Immature natural killer cell (primary cell): ENCODE measurements around the gene TMOD3. TPM values are rescaled to one million over a fixed set of nuclear protein-coding genes. Genes with fewer than 3 reads are reported as not detected.
A peak's percentile ranks its signal among the peaks of the same experiment; 100 is the strongest.

ENCODE experiments used
- DNase-seq, 3 donors: peaks; one replicate each; pipeline ENCODE4 v3.0.0; 2022; ENCODE audit warnings: mixed read lengths in 1 of 3
- H3K27ac Mint-ChIP-seq, 6 donors: one replicate each; pipeline ENCODE4 v1.8.0; 2020; ENCODE audit warnings: mixed read lengths in 6 of 6, mild to moderate bottlenecking in 5 of 6, inconsistent platforms in 4 of 6, moderate library complexity in 3 of 6
- H3K27me3 Mint-ChIP-seq, 3 donors: one replicate each; pipeline ENCODE4 v1.8.0; 2020 to 2021; ENCODE audit warnings: low read depth in 3 of 3, mild to moderate bottlenecking in 3 of 3, mixed read lengths in 3 of 3, moderate library complexity in 3 of 3, inconsistent platforms in 1 of 3
- H3K36me3 Mint-ChIP-seq, 3 donors: one replicate each; pipeline ENCODE4 v1.8.0; 2020; ENCODE audit warnings: mixed read lengths in 3 of 3, inconsistent platforms in 2 of 3, mild to moderate bottlenecking in 2 of 3
- H3K4me1 Mint-ChIP-seq, 2 donors: one replicate each; pipeline ENCODE4 v1.8.0; 2020; ENCODE audit warnings: inconsistent platforms in 2 of 2, mild to moderate bottlenecking in 2 of 2, mixed read lengths in 2 of 2, moderate library complexity in 1 of 2
- H3K4me3 Mint-ChIP-seq, 5 donors: one replicate each; pipeline ENCODE4 v1.8.0; 2020; ENCODE audit warnings: mild to moderate bottlenecking in 5 of 5, mixed read lengths in 5 of 5, inconsistent platforms in 3 of 5, moderate library complexity in 3 of 5
- H3K9me3 Mint-ChIP-seq, 6 donors: one replicate each; pipeline ENCODE4 v1.8.0; 2020; ENCODE audit warnings: mild to moderate bottlenecking in 6 of 6, mixed read lengths in 6 of 6, inconsistent platforms in 4 of 6, moderate library complexity in 3 of 6
- polyA plus RNA-seq, 3 donors: library from polyadenylated mRNA; unstranded; fragments of 300-500 nt; fragmentation: Illumina TruSeq; gene quantifications; one replicate each; pipeline ENCODE4 v1.2.3, GENCODE V29; 2021

Gene TMOD3
- polyA plus RNA-seq, 3 donors from 2014 or later, result 28.9 to 50.9 (median 38.7) TPM

GRCh38 chr15:51917493-51917892 lies 88.0 kb downstream of the TMOD3 start:
- Mint-ChIP-seq H3K27ac (no peak overlapping the region), H3K36me3 (peaks cover 4 to 13% (median 7%) of the 10 kb centered on the region in 3 donors), H3K4me3 (no peak overlapping the region), H3K9me3 (no peaks in the 10 kb centered on the region), H3K27me3 (peaks cover 0 to 3% (median 0%) of the 10 kb centered on the region in 3 donors), H3K4me1 (no peaks in the 10 kb centered on the region)
- no peak for DNase-seq

GRCh38 chr15:51924156-51925068 lies 95.0 kb downstream of the TMOD3 start:
- no peaks in the 10 kb centered on the region for H3K27me3 Mint-ChIP-seq
- H3K36me3 Mint-ChIP-seq, result peaks cover 0 to 29% (median 20%) of the 10 kb centered on the region in 3 donors
- DNase-seq, result no peak
- H3K4me1 Mint-ChIP-seq, result no peaks in the 10 kb centered on the region
- no peaks in the 10 kb centered on the region for H3K9me3 Mint-ChIP-seq
- peak overlapping the region in 2 of 6 donors; percentile 18 for H3K27ac Mint-ChIP-seq
- no peak overlapping the region for H3K4me3 Mint-ChIP-seq

DNA sequence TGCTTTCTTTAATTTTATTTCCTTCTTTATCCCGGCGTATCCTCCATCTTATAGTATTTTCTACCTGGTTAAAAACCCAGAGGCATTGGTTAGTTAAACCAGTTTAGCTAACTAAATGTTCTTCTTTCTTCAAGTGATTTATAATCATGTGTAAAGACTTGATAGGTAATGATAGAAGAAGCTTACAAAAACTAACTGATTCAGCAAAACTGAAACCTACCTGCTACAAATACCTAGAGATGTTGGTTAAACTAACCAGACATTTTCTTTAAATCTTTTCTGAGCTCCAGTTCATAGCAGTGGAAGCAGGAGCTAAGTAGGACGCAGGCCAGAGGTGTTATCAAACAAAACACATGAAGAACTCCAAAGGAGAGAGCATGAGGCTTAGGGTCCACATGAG lies 97.4 kb downstream of the TMOD3 start:
- peak overlapping the region in 1 of 6 donors; percentile 8 for H3K27ac Mint-ChIP-seq

GRCh38 chr15:51931016-51931415 lies 101.6 kb downstream of the TMOD3 start:
- H3K27me3 Mint-ChIP-seq, result no peaks in the 10 kb centered on the region
- H3K36me3 Mint-ChIP-seq, result peaks cover 4 to 13% (median 12%) of the 10 kb centered on the region in 3 donors
- H3K4me3 Mint-ChIP-seq, result no peak overlapping the region
- no peaks in the 10 kb centered on the region for H3K9me3 Mint-ChIP-seq
- DNase-seq, result no peak
- H3K27ac Mint-ChIP-seq, result no peak overlapping the region
- no peaks in the 10 kb centered on the region for H3K4me1 Mint-ChIP-seq

More for the DNA sequence above, 97.4 kb downstream of the TMOD3 start:
- Mint-ChIP-seq H3K27me3 (no peaks in the 10 kb centered on the region), H3K4me3 (no peak overlapping the region), H3K4me1 (no peaks in the 10 kb centered on the region), H3K36me3 (peaks cover 4 to 23% (median 15%) of the 10 kb centered on the region in 3 donors), H3K9me3 (no peaks in the 10 kb centered on the region)
- DNase-seq, result no peak

GRCh38 chr15:51931638-51932037 lies 102.2 kb downstream of the TMOD3 start:
- Mint-ChIP-seq H3K36me3 (peaks cover 4 to 14% (median 11%) of the 10 kb centered on the region in 3 donors), H3K27ac (no peak overlapping the region), H3K4me1 (no peaks in the 10 kb centered on the region), H3K4me3 (no peak overlapping the region), H3K9me3 (no peaks in the 10 kb centered on the region), H3K27me3 (no peaks in the 10 kb centered on the region)
- no peak for DNase-seq

DNA sequence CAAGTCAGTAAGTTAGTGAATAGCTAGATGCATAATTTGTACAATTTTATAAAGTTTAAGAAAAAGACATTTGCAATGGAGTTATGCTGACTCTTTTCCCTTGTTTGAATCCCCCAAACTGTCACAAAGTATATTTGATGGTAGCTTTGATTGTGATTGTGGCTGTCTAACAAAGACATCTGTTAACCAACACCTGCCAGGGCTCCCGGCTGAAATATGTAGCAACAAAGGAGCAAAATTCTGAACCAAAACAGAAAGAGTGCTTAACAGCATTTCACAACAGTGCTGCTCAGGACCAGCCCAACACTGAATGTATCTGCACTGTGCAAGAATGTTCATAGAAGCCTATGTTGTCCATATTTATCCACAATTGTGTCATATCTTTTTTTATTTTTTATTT lies 102.7 kb downstream of the TMOD3 start:
- no peaks in the 10 kb centered on the region for H3K4me1 Mint-ChIP-seq
- H3K27ac Mint-ChIP-seq, result no peak overlapping the region
- no peak for DNase-seq
- H3K9me3 Mint-ChIP-seq, result no peaks in the 10 kb centered on the region
- no peaks in the 10 kb centered on the region for H3K27me3 Mint-ChIP-seq
- no peak overlapping the region for H3K4me3 Mint-ChIP-seq
- H3K36me3 Mint-ChIP-seq, result peaks cover 5 to 10% (median 9%) of the 10 kb centered on the region in 3 donors

DNA sequence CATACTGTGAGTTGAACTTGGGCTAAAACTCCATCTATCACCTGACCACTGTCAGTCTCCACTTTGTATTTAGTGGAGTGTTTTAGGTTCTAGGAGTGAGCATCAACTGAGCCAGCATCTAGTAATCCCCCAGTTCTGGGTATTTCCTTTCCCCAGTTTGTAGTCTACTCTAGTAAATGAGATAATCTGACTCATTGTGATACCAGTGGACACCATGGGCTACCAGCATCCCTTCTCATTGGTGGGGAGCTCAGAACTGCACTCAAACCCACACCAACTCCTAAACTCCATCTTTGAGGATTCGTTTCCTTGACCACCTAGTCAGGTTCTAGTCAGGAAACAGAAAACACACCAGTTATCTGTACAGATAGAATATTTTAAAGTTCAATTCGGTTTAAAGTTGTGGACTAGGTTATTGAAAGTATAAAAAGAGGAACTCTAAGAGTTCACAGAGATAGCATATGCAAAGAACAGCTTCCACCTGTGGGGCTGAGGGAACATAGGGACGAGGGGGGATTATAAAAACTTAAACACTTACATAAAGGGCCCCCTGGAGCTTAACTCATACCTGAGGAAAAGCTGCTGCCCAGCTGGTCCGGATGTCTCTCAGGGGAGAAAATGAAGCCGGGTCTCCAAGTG lies 106.1 kb downstream of the TMOD3 start:
- Mint-ChIP-seq H3K4me3 (no peak overlapping the region), H3K27ac (peak overlapping the region in 4 of 6 donors; percentile 37 to 72 (median 58)), H3K4me1 (no peaks in the 10 kb centered on the region), H3K27me3 (no peaks in the 10 kb centered on the region), H3K9me3 (no peaks in the 10 kb centered on the region), H3K36me3 (peaks cover 9 to 23% (median 11%) of the 10 kb centered on the region in 3 donors)
- DNase-seq, result no peak

- DNase-seq, result no peak
- Mint-ChIP-seq H3K4me1 (no peaks in the 10 kb centered on the region), H3K9me3 (no peaks in the 10 kb centered on the region), H3K36me3 (peaks cover 9 to 23% (median 11%) of the 10 kb centered on the region in 3 donors), H3K27ac (peak overlapping the region in 2 of 6 donors; percentile 46 to 60), H3K4me3 (no peak overlapping the region), H3K27me3 (no peaks in the 10 kb centered on the region)
These were observed 106.6 kb downstream of the TMOD3 start for GRCh38 chr15:51936105-51936478.

GRCh38 chr15:51938286-51938685 lies 108.8 kb downstream of the TMOD3 start:
- peaks cover 9 to 31% (median 15%) of the 10 kb centered on the region in 3 donors for H3K36me3 Mint-ChIP-seq
- peak overlapping the region in 1 of 6 donors; percentile 65 for H3K27ac Mint-ChIP-seq
- H3K4me3 Mint-ChIP-seq, result no peak overlapping the region

DNA sequence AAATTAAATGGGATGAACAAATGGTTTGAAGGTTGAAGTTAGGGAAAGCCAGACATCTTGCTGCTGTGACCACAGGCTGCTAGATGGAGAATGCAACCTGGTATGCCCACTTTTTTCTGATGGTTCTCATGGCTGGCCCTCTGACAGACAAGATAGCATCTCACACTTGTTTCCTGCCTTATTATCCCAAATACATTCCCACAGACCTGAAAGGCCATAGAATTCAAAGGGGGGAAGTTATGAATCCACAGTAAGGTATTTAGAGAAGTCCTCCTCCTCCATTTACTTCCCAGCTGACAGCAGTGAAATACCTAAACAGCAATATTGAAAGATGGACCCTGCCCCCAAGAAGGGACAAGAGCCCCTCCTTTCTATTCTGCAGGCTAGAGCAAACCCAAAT lies 109.8 kb downstream of the TMOD3 start:
- H3K4me1 Mint-ChIP-seq, result peaks cover 3 to 9% of the 10 kb centered on the region in 2 donors
- H3K27ac Mint-ChIP-seq, result no peak overlapping the region
- H3K36me3 Mint-ChIP-seq, result peaks cover 9 to 33% (median 15%) of the 10 kb centered on the region in 3 donors
- no peak overlapping the region for H3K4me3 Mint-ChIP-seq
- H3K27me3 Mint-ChIP-seq, result no peaks in the 10 kb centered on the region
- no peaks in the 10 kb centered on the region for H3K9me3 Mint-ChIP-seq
- DNase-seq, result no peak

More at GRCh38 chr15:51938286-51938685, 108.8 kb downstream of the TMOD3 start:
- Mint-ChIP-seq H3K9me3 (no peaks in the 10 kb centered on the region), H3K27me3 (no peaks in the 10 kb centered on the region), H3K4me1 (peaks cover 0 to 9% of the 10 kb centered on the region in 2 donors)
- DNase-seq, result no peak

GRCh38 chr15:51947124-51947523 lies 117.7 kb downstream of the TMOD3 start:
- Mint-ChIP-seq H3K9me3 (no peaks in the 10 kb centered on the region), H3K27ac (peak overlapping the region in 2 of 6 donors; percentile 4 to 12), H3K4me3 (no peak overlapping the region), H3K4me1 (peaks cover 3 to 9% of the 10 kb centered on the region in 2 donors), H3K27me3 (peaks cover 0 to 4% (median 0%) of the 10 kb centered on the region in 3 donors), H3K36me3 (peaks cover 41 to 55% (median 42%) of the 10 kb centered on the region in 3 donors)
- DNase-seq, result no peak

GRCh38 chr15:51952805-51953204 lies 123.4 kb downstream of the TMOD3 start:
- H3K4me1 Mint-ChIP-seq, result no peaks in the 10 kb centered on the region

GRCh38 chr15:51955504-51955903 lies 126.1 kb downstream of the TMOD3 start:
- peaks cover 0 to 4% (median 0%) of the 10 kb centered on the region in 3 donors for H3K27me3 Mint-ChIP-seq
- no peak for DNase-seq
- no peaks in the 10 kb centered on the region for H3K9me3 Mint-ChIP-seq
- no peak overlapping the region for H3K4me3 Mint-ChIP-seq
- H3K27ac Mint-ChIP-seq, result no peak overlapping the region
- no peaks in the 10 kb centered on the region for H3K4me1 Mint-ChIP-seq
- peaks cover 31 to 59% (median 38%) of the 10 kb centered on the region in 3 donors for H3K36me3 Mint-ChIP-seq

More at GRCh38 chr15:51952805-51953204, 123.4 kb downstream of the TMOD3 start:
- no peak overlapping the region for H3K4me3 Mint-ChIP-seq
- no peaks in the 10 kb centered on the region for H3K9me3 Mint-ChIP-seq
- H3K27me3 Mint-ChIP-seq, result peaks cover 0 to 4% (median 0%) of the 10 kb centered on the region in 3 donors
- no peak for DNase-seq
- H3K27ac Mint-ChIP-seq, result peak overlapping the region in 1 of 6 donors; percentile 7
- peaks cover 42 to 66% (median 49%) of the 10 kb centered on the region in 3 donors for H3K36me3 Mint-ChIP-seq
